Sigmoid colon (tissue), 7 donors: ENCODE data around the gene PLPPR3. TPM values are rescaled to one million over a fixed set of nuclear protein-coding genes. Genes with fewer than 3 reads are reported as not detected.

Source experiments
- DNase-seq: peaks from one replicate; pipeline ENCODE4 v3.0.0-alpha.2; 2019
- H3K27ac ChIP-seq, 4 donors: fragments of 200-600 bp; sonication (generic); one replicate each; pipeline ENCODE4 v1.5.1; 2016 to 2019; ENCODE audit warnings: mild to moderate bottlenecking in 1 of 4
- H3K27me3 ChIP-seq, 3 donors: fragments of 200-600 bp; sonication (generic); one replicate each; pipeline ENCODE4 v1.5.1; 2019; ENCODE audit warnings: mild to moderate bottlenecking in 1 of 3
- H3K36me3 ChIP-seq, 4 donors: fragments of 200-600 bp; sonication (generic); one replicate each; pipeline ENCODE4 v1.5.1; 2016 to 2019
- H3K4me1 ChIP-seq, 4 donors: fragments of 200-600 bp; sonication (generic); one replicate each; pipeline ENCODE4 v1.5.1; 2017 to 2019
- H3K4me3 ChIP-seq, 4 donors: fragments of 200-600 bp; sonication (generic); one replicate each; pipeline ENCODE4 v1.5.1; 2017 to 2019; ENCODE audit warnings: mild to moderate bottlenecking in 2 of 4, moderate library complexity in 1 of 4
- H3K9me3 ChIP-seq, 4 donors: fragments of 200-600 bp in 3 of 4; sonication (generic) in 3 of 4; one replicate each; pipeline versions ENCODE4 v1.5.1 to v1.6.1; 2013 to 2019
- CTCF ChIP-seq, 4 experiments: fragments of 450-650 bp in 3 of 4; fragments of 200-600 bp in 1 of 4; IDR thresholded peaks; one replicate each; pipeline ENCODE4 v1.5.1; 2016 to 2019; ENCODE audit warnings: antibody characterized with exemption in 4 of 4, mild to moderate bottlenecking in 3 of 4, moderate library complexity in 2 of 4
- EP300 ChIP-seq, 4 donors: sonication (generic); formaldehyde crosslinking; IDR thresholded peaks; one replicate each; pipeline ENCODE4 v1.6.1; 2017; ENCODE audit warnings: antibody characterized with exemption in 4 of 4
- POLR2A ChIP-seq, 2 donors: fragments of 450-650 bp; IDR thresholded peaks; one replicate each; pipeline ENCODE4 v1.6.1; 2016; ENCODE audit warnings: antibody characterized with exemption in 2 of 2, mild to moderate bottlenecking in 2 of 2, moderate library complexity in 2 of 2
- POLR2AphosphoS5 ChIP-seq, 4 donors: sonication (generic); formaldehyde crosslinking; IDR thresholded peaks; one replicate each; pipeline ENCODE4 v1.6.1; 2017; ENCODE audit warnings: antibody characterized with exemption in 4 of 4
- WGBS, 2 donors: extraction: QIAGEN DNeasy Blood & Tissue Kit; methylation state at CpG; one replicate each; pipeline ENCODE4 v1.1.7; 2013; 5-methylcytosine and 5-hydroxymethylcytosine counted together
- intact Hi-C: fragments of 100-400 bp; cut with DNase I; formaldehyde crosslinking; loops from one replicate; pipeline ENCODE4 v1.15.1; 2023
- polyA plus RNA-seq, 3 donors: library from polyadenylated mRNA; stranded (reverse); fragments of 200-250 nt; gene quantifications; one replicate each; pipeline ENCODE4 v1.2.3, GENCODE V29; 2013
- total RNA-seq, 4 donors: library from RNA; depleted of rRNA; stranded (reverse); fragments of >200 nt; gene quantifications; one replicate each; pipeline ENCODE4 v1.1.0, GENCODE V29; 2016
- donor health status: healthy with polysubstance abuse.
- donor health status: Bipolar disorder and iron deficiency.
- donor health status: healthy.

The PLPPR3 gene
- total and polyA plus RNA-seq, 7 donors, result 0.07 TPM; not detected in 6

- Histone ChIP-seq H3K9me3 (no peaks in the 10 kb centered on the region), H3K27me3 (peaks cover 13 to 74% (median 42%) of the 10 kb centered on the region in 3 donors), H3K36me3 (no peaks in the 10 kb centered on the region), H3K4me1 (no peaks in the 10 kb centered on the region), H3K27ac (no peak overlapping the region), H3K4me3 (no peak overlapping the region)
- 24 to 61% methylated on average over 38 of the region's 38 CpGs for WGBS, 2 donors
- no peak for TF ChIP-seq CTCF (IDR thresholded peaks at IDR 0.05)
- no peak for TF ChIP-seq POLR2AphosphoS5 (IDR thresholded peaks at IDR 0.05)
- TF ChIP-seq POLR2A (IDR thresholded peaks at IDR 0.05), result no peak
- TF ChIP-seq EP300 (IDR thresholded peaks at IDR 0.05), result no peak
- no peak for DNase-seq
- intact Hi-C loops, result no loop called here
These were observed 9.9 kb upstream of the PLPPR3 start for GRCh38 chr19:831407-832369.

- Histone ChIP-seq H3K36me3 (no peaks in the 10 kb centered on the region), H3K4me1 (no peaks in the 10 kb centered on the region), H3K9me3 (no peaks in the 10 kb centered on the region), H3K27me3 (peaks cover 5 to 56% (median 27%) of the 10 kb centered on the region in 3 donors), H3K4me3 (no peak overlapping the region), H3K27ac (no peak overlapping the region)
- intact Hi-C loops, result no loop called here
- 57 to 72% methylated on average over 18 of the region's 18 CpGs for WGBS, 2 donors
- TF ChIP-seq CTCF (IDR thresholded peaks at IDR 0.05) (no peak), EP300 (IDR thresholded peaks at IDR 0.05) (no peak), POLR2A (IDR thresholded peaks at IDR 0.05) (no peak), POLR2AphosphoS5 (IDR thresholded peaks at IDR 0.05) (no peak)
- DNase-seq, result no peak
These were observed 7.5 kb upstream of the PLPPR3 start for GRCh38 chr19:829129-829758.

GRCh38 chr19:827710-828321 is 6.1 kb upstream of the PLPPR3 start, which contains the start of gene AZU1:
Gene AZU1 (plus strand): TSS chr19:827837. CDS start chr19:827847, 10 bp downstream.
- Histone ChIP-seq H3K4me3 (no peak within 1 kb of the TSS), H3K27ac (no peak within 1 kb of the TSS), H3K4me1 (no peaks in the 10 kb centered on the region), H3K27me3 (peaks cover 8 to 60% (median 40%) of the 10 kb centered on the region in 3 donors), H3K9me3 (no peaks in the 10 kb centered on the region), H3K36me3 (no peaks in the 10 kb centered on the region)
- no peak for DNase-seq
- WGBS, 2 donors, result 37 to 67% methylated on average over 33 of the region's 33 CpGs
- TF ChIP-seq EP300 (IDR thresholded peaks at IDR 0.05) (no peak), POLR2A (IDR thresholded peaks at IDR 0.05) (no peak), CTCF (IDR thresholded peaks at IDR 0.05) (no peak), POLR2AphosphoS5 (IDR thresholded peaks at IDR 0.05) (no peak)
- intact Hi-C loops, result no loop called here

GRCh38 chr19:827314-827709 is 5.6 kb upstream of the PLPPR3 start:
- intact Hi-C loops, result no loop called here
- no peak for TF ChIP-seq POLR2AphosphoS5 (IDR thresholded peaks at IDR 0.05)
- no peak for TF ChIP-seq EP300 (IDR thresholded peaks at IDR 0.05)
- TF ChIP-seq CTCF (IDR thresholded peaks at IDR 0.05), result no peak
- TF ChIP-seq POLR2A (IDR thresholded peaks at IDR 0.05), result no peak
- H3K4me3 ChIP-seq, result no peak overlapping the region
- WGBS, 2 donors, result 72 to 87% methylated on average over 11 of the region's 11 CpGs
- no peaks in the 10 kb centered on the region for H3K9me3 ChIP-seq
- H3K36me3 ChIP-seq, result no peaks in the 10 kb centered on the region
- no peak for DNase-seq
- H3K4me1 ChIP-seq, result peaks cover 0 to 4% (median 3%) of the 10 kb centered on the region in 4 donors
- H3K27me3 ChIP-seq, result peaks cover 13 to 64% (median 44%) of the 10 kb centered on the region in 3 donors
- H3K27ac ChIP-seq, result no peak overlapping the region
